WTC11 (cell line): ENCODE data around the gene EPB41. TPM values are rescaled to one million over a fixed set of nuclear protein-coding genes. Genes with fewer than 3 reads are reported as not detected.

ENCODE experiments used
- ATAC-seq: fragments of 200-7000 bp; cut with Tn5 transposase; 2 replicates; pipeline ENCODE4 v1.10.0; 2021; ENCODE audit warnings: mild to moderate bottlenecking, moderate library complexity
- CTCF ChIA-PET: fragments of 300-600 bp; sonication (Branson Sonifier 250); formaldehyde crosslinking; loops from one replicate; lab custom pipeline; 2021; ENCODE audit warnings: antibody characterized with exemption; lab: Charles Lee
- POLR2A ChIA-PET: fragments of 350-600 bp; sonication (Branson Sonifier 250); formaldehyde crosslinking; loops from one replicate; lab custom pipeline; 2021; ENCODE audit warnings: antibody characterized with exemption; lab: Charles Lee
- DNase-seq: peaks from one replicate; pipeline ENCODE4 v3.0.0; 2021; ENCODE audit warnings: low spot score
- H3K27ac Mint-ChIP-seq: 2 replicates; pipeline ENCODE4 v1.8.0; 2021; ENCODE audit warnings: mixed read lengths
- H3K27me3 Mint-ChIP-seq: 2 replicates; pipeline ENCODE4 v1.8.0; 2021; ENCODE audit warnings: low read depth, mild to moderate bottlenecking, moderate library complexity, mixed read lengths
- H3K36me3 Mint-ChIP-seq: 2 replicates; pipeline ENCODE4 v1.8.0; 2021; ENCODE audit warnings: mixed read lengths
- H3K4me1 Mint-ChIP-seq: 2 replicates; pipeline ENCODE4 v1.8.0; 2022; ENCODE audit warnings: mixed read lengths
- H3K4me3 Mint-ChIP-seq: 2 replicates; pipeline ENCODE4 v1.8.0; 2021; ENCODE audit warnings: mild to moderate bottlenecking, moderate library complexity, mixed read lengths
- H3K9me3 Mint-ChIP-seq: 2 replicates; pipeline ENCODE4 v1.8.0; 2021; ENCODE audit warnings: mixed read lengths
- EMX1 ChIP-seq: fragments of 250-450 bp; sonication (Bioruptor Pico); IDR thresholded peaks from 2 replicates; pipeline ENCODE4 v1.8.0; 2021; ENCODE audit warnings: mild to moderate bottlenecking
- ETV6 ChIP-seq: sonication (generic); formaldehyde crosslinking; IDR thresholded peaks from 2 replicates; pipeline ENCODE4 v1.8.1; 2022; ENCODE audit warnings: mild to moderate bottlenecking, missing genetic modification reagents
- JUN ChIP-seq: sonication (generic); formaldehyde crosslinking; IDR thresholded peaks from 2 replicates; pipeline ENCODE4 v1.8.0; 2023; ENCODE audit warnings: mild to moderate bottlenecking, missing genetic modification reagents
- MXD4 ChIP-seq: fragments of 250-450 bp; sonication (Bioruptor Pico); IDR thresholded peaks from 2 replicates; pipeline ENCODE4 v1.8.0; 2021; ENCODE audit warnings: mild to moderate bottlenecking, moderate library complexity, borderline replicate concordance
- MYBL2 ChIP-seq: sonication (generic); formaldehyde crosslinking; IDR thresholded peaks from 2 replicates; pipeline ENCODE4 v1.8.1; 2023; ENCODE audit warnings: mild to moderate bottlenecking, moderate library complexity, missing genetic modification reagents
- PRDM15 ChIP-seq: sonication (generic); formaldehyde crosslinking; IDR thresholded peaks from 2 replicates; pipeline ENCODE4 v1.8.0; 2022; ENCODE audit warnings: missing genetic modification reagents
- PREB ChIP-seq: sonication (generic); formaldehyde crosslinking; IDR thresholded peaks from 2 replicates; pipeline ENCODE4 v1.8.1; 2022; ENCODE audit warnings: mild to moderate bottlenecking, missing genetic modification reagents, moderate library complexity, borderline replicate concordance
- PRRX2 ChIP-seq: fragments of 250-450 bp; sonication (Bioruptor Pico); IDR thresholded peaks from 2 replicates; pipeline ENCODE4 v1.8.0; 2021; ENCODE audit warnings: mild to moderate bottlenecking
- STAT6 ChIP-seq: sonication (generic); formaldehyde crosslinking; conservative IDR thresholded peaks from 2 replicates; pipeline ENCODE4 v1.8.1; 2023; ENCODE audit warnings: mild to moderate bottlenecking, low read depth, missing genetic modification reagents, moderate library complexity
- TEAD4 ChIP-seq: sonication (generic); formaldehyde crosslinking; IDR thresholded peaks from 2 replicates; pipeline ENCODE4 v1.8.0; 2022; ENCODE audit warnings: mild to moderate bottlenecking, missing genetic modification reagents
- ZNF263 ChIP-seq: sonication (generic); formaldehyde crosslinking; IDR thresholded peaks from 2 replicates; pipeline ENCODE4 v1.8.1; 2022; ENCODE audit warnings: low read depth, mild to moderate bottlenecking, moderate library complexity, missing genetic modification reagents
- ZNF423 ChIP-seq: fragments of 250-450 bp; sonication (Bioruptor Pico); IDR thresholded peaks from 2 replicates; pipeline ENCODE4 v2.1.2; 2022; ENCODE audit warnings: mild to moderate bottlenecking, moderate library complexity
- ZNF512 ChIP-seq: sonication (generic); formaldehyde crosslinking; IDR thresholded peaks from 2 replicates; pipeline ENCODE4 v1.8.1; 2022; ENCODE audit warnings: missing genetic modification reagents, borderline replicate concordance
- ZSCAN18 ChIP-seq: fragments of 250-450 bp; sonication (Bioruptor Pico); IDR thresholded peaks from 2 replicates; pipeline ENCODE4 v2.1.2; 2022; ENCODE audit warnings: mild to moderate bottlenecking, moderate library complexity
- total RNA-seq: library from RNA; stranded (reverse); gene quantifications from 3 replicates; pipeline ENCODE4 v1.2.3, GENCODE V29; 2021

EPB41 gene
- total RNA-seq, 1 experiment from 2014 or later, result 85.0 TPM

- no peaks in the 10 kb centered on the region for H3K9me3 Mint-ChIP-seq
- no peaks in the 10 kb centered on the region for H3K27me3 Mint-ChIP-seq
- H3K4me1 Mint-ChIP-seq, result peaks cover 9% of the 10 kb centered on the region
- H3K36me3 Mint-ChIP-seq, result peaks cover 90% of the 10 kb centered on the region
- no peak for ATAC-seq
- CTCF ChIA-PET, result no interaction called here
- no peak overlapping the region for H3K4me3 Mint-ChIP-seq
- DNase-seq, result no peak
- TF ChIP-seq PRDM15 (CRISPR knock-in tag) (no peak), STAT6 (CRISPR knock-in tag) (no peak), ETV6 (no peak), ZNF512 (CRISPR knock-in tag) (no peak), MYBL2 (CRISPR knock-in tag) (no peak), PRRX2 (no peak), ZSCAN18 (no peak), MXD4 (no peak), EMX1 (no peak), ZNF423 (CRISPR knock-in tag) (no peak), JUN (CRISPR knock-in tag) (no peak), PREB (CRISPR knock-in tag) (no peak), TEAD4 (no peak), ZNF263 (CRISPR knock-in tag) (no peak)
- TF ChIP-seq, all 79 proteins: peak for 0
- POLR2A ChIA-PET, result interaction anchor here (0.7 kb wide), 1 partner anchor 61 kb away, joined by 3 read pairs; no protein-coding TSS in a partner anchor
- peak overlapping the region; percentile 12 for H3K27ac Mint-ChIP-seq
These were observed 237.9 kb downstream of the EPB41 start for GRCh38 chr1:29152046-29152805.
